NOMO-1 treated with DMSO at 0.1 percent for 48 hours (cell line): Measurements from ENCODE around the gene CDK17.
"Not testable (repeated sequence)": the region's sequence is repeated elsewhere in the genome, so short reads cannot be mapped to it uniquely, and the experiment has no call there.

Source experiments
- DNase-seq: peaks from one replicate; lab custom pipeline; 2025; ENCODE audit not compliant: unreplicated experiment; lab: John Stamatoyannopoulos, UW

CDK17 gene

DNA sequence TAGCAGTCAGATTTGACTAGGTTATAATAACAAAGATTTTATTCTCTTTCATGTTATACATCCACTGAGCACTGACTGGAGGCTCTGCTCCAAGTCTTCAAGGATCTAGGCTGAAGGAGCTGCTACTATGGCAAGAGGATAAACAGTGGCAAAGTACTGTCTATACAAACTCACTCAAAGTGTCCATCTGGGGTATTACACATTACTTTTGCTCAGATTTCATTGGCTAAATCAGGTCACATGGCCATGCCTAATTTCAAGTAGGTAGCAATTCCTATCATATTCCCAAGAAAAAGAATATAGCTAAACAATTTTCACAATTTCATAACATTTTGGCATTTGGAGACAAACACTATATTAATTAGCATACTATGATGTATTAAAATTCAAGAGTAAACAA lies 40.9 kb downstream of the CDK17 start:
- no peak for DNase-seq

DNA sequence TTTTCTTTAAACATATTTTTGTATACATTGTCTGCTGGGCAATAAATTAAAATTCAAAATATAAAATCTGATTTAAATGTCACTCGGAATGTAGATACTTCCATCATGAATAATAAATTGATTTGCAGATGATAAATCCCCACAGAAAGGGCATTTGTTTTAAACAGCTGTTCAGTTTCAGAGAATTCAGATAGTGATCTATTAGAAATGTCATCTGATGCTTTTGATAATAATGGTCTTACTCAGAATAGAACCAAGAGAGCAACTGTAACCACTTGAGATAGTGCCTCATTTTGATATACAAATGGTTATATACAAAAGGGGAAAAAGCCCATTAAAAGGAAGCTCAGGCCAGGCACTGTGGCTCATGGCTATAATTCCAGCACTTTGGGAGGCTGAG lies 43.4 kb downstream of the CDK17 start:
- DNase-seq = no peak

DNA sequence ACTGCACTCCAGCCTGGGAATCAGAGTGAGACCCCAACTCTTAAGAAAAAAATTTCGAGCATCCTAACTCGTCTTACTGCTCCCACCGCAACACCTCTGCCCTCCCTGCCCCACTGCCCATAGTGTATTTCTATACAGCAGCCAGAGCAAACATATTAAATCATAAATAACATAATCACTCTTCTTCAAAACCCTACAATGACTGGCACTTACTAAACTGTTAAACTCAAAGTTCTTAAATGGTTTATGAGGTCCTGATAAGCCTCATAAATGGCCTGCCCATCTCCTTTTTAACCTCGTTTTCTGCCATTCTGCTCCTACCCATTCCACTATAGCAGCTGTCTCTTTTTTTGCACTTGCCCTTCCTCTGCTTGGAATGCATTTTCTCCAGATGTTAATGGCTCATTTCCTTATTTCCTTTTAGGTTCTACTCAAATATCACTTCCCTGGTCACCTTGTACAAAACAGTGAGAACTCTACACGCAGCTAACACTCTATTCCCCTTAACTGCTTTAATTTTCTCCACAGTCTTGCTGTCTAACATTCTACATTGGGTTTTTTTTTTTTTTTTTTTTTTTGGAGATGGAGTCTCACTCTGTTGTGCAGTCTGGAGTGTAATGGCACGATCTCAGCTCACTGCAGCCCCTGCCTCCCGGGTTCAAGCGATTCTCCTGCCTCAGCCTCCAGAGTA lies 45.2 kb downstream of the CDK17 start:
- no peak for DNase-seq

DNA sequence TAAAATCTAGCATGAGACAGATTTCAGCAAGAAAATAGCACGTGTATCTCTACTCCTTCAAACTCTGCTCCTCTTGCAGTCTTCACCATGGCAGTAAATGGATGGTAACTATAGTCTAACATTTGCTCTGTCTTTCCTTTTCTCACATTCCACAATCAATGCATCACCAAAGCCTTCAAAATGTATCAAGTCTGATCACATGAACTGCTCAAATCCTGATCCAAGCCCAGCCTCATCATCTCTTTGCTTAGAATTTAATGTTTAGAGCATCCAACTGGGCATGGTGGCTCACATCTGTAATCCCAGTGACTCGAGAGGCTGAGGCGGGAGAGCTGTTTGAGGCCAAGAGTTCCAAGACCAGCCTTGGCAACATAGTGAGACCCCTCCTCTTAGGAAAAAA lies 45.9 kb downstream of the CDK17 start:
- DNase-seq = no peak

DNA sequence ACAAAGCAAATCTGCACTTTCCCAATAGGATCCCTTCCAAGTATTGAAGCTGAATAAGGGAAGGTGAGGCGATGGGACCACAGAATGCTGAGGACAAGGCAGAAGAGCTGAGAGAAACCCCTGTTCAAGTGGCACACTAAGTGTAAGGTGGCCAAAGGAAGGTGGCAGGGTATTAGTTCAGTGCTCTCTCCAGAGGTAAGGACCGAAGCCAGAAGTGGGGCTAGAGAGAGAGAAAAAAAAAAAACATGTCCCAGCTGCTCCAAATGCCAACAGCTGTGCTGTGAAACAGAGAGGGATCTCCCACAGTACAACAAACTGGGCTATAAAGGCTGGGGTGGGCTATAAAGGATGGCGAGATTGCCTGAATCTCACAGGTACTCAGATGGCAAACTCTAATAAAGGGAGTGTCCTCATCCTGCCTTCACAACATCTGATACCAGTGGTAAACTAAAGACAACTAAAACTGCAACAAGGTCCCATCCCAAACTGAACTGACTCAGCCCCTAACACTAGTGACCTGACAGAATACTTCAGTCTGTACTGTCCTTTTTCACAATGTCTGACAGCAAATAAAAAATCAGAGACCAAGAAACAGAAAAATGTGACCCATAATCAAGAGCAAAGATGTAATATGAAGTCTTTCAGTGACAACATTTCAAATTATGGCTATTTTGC lies 47.9 kb downstream of the CDK17 start:
- DNase-seq = no peak

DNA sequence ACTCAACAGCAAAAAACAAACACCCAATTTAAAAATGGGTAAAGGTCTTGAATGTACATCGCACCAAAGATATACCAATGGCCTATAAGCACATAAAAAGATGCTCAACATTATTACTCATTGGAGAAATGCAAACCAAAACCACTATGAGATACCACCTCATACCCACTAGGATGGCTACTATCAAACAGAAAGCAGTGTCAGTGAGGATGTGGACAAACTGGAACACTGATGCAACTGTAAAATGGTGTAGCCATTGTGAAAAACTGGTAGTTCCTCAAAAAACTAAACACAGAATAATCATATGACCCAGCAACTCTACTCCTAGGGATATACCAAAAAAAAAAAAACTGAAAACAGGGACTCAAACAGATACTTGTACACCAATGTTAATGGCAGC lies 49.3 kb downstream of the CDK17 start:
- peak; percentile 80 for DNase-seq

DNA sequence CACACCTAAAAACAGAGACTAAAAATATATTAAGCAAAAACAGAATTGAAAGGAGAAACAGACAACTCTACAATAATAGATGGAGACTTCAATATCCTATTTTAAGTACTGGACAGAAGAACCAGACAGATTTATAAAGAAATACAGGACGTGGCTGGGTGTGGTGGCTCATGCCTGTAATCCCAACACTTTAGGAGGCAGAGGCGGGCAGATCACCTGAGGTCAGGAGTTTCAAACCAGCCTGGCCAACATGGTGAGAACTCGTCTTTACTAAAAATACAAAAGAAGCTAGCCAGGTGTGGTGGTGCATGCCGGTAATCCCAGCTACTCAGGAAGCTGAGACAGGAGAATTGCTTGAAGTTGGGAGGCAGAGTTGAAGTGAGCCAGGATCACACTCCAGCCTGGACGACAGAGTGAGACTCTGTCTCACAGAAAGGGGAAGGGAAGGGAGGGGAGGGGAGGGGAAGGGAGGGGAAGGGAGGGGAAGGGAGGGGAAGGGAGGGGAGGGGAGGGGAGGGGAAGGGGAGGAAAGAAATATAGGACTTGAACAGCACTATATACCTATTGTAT lies 53.0 kb downstream of the CDK17 start:
- DNase-seq = no peak

DNA sequence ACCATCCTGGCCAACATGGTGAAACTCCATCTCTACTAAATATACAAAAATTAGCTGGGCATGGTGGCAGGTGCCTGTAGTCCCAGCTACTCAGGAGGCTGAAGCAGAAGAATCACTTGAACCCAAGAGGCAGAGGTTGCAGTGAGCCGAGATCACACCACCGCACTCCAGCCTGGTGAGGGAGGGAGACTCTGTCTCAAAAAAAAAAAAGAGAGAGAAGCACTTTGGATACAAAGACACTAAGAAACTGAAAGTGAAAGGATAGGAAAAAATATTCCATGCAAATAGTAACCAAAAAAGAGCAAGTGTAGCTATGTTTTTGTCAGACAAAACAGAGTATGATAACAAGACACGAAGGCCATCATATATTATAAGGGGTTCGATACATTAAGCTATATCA lies 53.5 kb downstream of the CDK17 start:
- peak; percentile 16 for DNase-seq

DNA sequence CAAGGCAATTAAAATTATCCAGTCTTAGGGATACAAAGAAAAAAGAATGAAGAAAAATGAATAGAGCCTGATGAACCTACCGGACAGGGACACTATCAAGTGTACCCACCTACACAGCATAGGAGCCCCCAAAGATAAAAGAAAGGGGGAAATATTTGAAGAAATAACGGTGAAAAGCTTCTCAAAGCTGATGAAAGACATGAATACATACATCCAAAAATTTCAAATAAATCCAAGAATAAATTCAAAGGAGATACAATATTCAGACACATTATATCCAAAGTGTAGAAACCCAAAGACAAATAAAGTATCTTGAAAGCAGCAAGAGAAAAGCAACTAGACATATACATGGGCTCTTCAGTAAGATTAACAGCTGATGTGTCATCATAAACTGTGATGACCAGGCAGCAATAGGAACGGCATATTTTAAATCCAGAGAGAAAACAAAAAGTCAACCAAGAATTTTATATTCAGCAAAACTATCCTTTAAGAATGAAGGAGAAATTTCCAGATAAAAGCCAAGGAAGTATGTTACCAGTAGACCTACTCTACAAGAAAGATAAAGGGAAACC lies 56.0 kb downstream of the CDK17 start:
- no peak for DNase-seq

DNA sequence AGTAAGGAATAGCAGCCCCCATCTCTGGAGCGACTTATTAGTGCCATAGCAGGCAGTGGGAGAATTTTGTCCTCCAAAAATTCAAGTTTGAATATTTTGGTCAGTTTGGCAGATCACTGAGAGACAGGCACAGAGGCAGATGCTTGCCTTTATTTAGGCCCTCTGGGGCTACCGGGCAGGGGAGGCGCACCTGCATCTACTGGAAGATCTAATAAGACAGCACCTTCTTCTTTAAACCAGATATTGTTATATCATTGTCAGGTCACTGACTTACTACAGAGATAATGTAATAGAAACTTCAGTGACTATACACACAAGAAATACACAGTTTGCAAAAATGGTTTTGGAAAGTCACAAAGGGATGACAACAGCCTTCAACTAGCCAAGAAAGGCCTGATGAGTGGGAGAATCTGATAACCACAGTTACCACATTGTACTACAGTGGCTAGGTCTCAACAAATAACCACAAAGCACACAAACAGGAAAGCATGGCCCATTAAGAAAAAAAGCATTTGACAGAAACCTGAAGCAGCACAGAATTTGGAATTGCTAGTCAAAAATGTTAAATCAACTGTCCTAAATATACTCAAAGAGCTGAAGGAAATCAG lies 56.8 kb downstream of the CDK17 start:
- DNase-seq = no peak

DNA sequence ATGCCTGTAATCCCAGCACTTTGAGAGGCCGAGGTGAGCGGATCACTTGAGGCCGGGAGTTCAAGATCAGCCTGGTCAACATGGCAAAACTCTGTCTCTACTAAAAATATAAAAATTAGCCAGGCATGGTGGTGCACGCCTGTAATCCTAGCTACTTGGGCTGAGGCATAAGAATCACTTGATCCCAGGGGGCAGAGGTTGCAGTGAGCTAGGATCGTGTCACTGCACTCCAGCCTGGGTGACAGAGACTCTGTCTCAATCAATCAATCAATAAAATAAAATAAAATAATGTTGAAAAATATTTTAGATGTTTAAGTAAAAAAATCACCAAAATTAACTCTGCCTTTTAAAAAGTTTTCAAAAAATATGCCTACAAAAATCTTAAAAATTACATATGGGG lies 60.6 kb downstream of the CDK17 start:
- DNase-seq = not testable (repeated sequence)

DNA sequence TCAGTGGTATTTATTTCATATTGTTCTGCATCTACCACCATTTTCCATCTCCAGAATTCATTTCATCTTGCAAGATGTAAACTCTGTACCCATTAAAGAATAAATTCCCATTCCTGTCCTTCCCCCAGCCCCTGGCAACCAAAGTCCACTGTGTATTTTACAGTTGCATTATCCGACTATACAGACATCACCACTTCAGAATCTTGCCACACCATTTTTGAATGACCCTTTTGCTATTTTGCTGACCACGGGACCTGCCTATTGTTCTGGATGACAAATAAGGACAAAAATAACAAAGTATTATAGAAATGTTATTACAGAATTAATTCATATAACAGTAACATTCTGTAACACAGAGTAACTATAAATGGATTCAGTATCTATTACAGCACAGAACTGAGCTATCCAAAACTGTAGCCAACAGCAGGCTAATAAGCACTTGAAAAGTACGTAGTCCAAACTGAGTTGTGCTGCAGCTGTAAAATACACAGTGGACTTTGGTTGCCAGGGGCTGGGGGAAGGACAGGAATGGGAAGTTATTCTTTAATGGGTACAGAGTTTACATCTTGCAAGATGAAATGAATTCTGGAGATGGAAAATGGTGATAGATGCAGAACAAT lies 61.3 kb downstream of the CDK17 start:
- no peak for DNase-seq

DNA sequence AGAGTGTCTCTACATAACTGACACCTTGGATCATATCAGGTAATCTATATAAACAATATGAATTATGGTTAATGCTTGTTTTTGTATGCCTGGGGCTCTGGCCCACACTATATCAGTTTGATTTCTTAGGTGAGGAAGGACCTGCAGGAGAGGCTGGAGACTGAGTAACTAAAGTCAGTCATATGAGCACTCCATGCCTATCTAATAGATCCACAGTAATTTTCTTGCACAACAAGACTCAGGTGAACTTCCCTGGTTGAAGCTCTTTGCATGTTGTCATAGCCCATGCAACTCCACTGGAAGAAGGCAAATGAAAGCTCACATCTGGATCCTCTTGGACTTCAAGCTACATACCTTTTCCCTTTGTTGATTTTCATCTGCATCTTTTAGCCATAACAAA lies 62.3 kb downstream of the CDK17 start:
- DNase-seq = no peak

DNA sequence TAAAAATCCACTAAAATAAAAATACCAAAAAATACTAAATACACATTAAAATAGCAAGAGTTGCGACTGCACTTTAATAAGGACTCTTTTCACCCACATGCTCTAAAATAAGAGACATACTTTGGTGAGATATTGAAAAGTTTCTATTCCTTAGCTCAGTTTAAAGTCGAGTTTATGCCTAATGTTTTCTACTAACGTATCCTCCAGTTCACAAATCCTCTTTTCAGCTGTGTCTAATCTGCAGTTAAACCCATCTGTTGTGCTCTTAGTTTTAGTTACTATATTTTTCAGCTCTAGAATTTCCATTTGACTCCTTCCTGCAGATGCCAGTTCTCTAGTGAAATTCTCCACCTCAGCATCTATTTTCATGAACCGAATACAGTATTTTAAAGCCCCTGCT lies 63.8 kb downstream of the CDK17 start:
- no peak for DNase-seq

DNA sequence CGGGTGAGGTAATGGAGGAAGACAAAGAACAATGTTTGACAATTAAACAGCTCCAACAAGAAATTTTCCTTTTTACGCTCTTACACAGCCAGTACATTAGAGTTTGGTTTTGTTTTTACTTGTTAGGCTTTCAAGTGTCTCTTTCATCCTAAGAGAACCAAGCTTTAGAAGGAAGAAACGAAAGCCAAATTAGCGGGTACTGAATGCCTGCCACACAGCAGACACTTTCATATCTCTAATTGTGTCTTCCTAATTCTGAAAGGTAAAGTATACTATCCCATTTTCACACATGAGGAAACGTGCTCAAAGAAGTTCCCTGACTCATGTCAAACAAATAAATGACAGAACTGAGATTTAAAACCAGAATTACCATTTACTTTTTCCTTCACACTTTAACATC lies 65.0 kb downstream of the CDK17 start:
- DNase-seq = no peak

DNA sequence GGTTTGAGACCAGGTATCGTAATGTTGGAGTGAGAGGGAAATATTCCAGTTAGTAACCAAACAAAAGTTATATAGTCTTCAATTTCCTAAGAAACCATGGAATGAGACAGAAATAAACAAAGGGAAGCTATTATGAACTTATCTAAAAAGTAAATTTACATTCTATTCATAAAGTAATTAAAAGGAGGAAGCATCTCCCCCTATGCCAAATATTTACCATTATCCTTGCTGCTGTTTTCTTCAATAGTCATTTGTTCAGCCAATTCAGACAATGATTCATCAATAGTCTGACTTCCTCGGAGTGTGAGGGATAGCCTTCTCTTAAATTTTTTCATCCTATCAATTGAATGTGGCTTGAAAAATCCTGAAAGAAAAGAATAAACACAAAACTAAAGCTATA lies 65.7 kb downstream of the CDK17 start:
- DNase-seq = no peak

DNA sequence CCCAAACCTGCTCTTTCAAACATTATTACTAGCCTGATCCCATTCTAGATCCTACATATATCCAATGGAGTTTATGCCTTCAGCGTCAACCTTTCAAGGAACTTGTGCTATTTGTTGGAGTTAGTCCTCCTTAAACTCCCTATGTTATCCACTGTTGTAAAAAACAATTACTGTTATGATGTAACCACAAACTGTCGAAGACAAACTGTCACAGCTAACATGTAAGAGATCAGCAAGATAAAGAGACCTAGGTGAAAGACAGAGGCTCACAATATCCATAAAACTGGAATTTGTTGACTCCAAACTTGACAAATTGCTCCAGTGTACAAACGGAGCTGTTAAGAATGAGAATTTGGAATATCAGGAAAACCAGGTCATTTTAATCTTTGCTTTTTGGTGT lies 70.7 kb downstream of the CDK17 start:
- DNase-seq = peak; percentile 25

DNA sequence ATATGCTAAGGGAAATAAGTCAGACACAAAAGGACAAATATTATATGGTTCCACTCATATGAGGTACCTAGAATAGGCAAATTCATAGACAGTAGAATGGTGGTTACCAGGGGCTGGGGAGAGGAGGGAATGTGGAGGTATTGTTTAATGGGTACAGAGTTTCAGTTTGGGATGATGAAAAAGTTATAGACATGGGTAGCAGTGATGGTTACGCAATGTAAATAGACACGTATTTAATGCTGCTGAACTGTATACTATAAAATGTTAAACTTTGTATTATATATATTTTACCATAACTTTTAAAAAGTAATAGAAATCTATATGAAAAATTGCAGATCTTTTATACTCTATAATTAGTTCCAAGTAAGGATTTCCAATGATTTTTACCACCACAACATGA lies 71.2 kb downstream of the CDK17 start:
- DNase-seq = no peak

DNA sequence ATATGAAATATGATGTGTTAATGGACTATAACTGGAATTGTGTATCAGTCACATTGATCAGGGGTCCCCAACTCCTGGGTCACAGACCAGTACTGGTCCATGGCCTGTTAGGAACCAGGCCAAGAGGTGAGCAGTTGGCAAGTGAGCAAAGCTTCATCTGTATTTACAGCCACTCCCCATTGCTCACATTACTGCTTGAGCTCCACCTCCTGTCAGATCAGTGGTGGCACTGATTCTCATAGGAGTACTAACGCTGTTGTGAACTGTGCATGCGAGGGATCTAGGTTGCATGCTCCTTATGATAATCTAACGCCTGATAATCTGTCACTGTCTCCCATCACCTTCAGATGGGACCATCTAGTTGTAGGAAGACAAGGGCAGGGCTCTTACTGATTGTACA lies 72.3 kb downstream of the CDK17 start:
- DNase-seq = no peak

DNA sequence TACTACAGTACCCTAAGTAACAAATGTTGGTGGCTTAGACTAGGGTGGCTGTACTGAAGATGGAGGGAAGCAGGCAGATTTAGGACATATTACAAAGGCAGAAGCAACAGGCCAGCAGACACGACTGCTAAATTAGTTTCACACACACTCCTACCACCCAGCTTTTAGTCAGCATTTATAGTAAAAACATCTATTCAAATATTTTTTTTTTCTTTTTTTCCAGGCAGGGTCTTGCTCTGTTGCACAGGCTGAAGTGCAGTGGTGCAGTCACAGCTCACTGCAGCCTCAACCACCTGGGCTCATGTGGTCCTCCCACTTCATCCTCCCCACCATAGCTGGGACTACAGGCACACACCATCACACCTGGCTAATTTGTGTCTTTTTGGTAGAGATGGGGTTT lies 72.9 kb downstream of the CDK17 start:
- no peak for DNase-seq

DNA sequence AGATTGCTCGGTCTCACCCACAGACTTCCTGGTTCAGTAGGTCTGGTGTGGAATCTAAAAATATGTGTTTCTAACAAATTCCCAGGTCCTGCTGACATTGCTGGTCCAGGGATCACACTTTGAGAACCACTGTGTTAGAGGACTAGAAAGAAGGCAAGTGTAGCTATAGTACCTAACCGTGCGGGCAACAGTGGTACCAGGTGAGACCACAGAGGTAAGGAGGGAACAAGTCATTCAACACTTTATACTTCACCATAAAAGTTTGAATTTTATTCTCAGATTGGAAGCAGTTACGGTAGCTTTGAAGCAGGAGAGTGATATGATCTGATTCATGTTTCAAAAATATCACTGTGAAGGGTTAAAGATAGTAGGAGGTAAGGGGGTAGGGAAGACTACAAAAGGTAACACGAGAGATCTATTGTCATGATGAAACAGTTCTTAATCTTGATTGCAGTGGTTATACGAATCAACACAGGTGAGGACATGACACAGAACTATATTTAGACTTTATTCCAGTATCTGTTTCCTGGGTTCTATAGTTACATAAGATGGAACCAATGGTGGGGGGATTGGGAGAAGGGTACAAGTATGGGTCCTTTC lies 73.5 kb downstream of the CDK17 start:
- DNase-seq = no peak
